ENCODE measurements around the gene TSPAN18.

Gene TSPAN18

DNA sequence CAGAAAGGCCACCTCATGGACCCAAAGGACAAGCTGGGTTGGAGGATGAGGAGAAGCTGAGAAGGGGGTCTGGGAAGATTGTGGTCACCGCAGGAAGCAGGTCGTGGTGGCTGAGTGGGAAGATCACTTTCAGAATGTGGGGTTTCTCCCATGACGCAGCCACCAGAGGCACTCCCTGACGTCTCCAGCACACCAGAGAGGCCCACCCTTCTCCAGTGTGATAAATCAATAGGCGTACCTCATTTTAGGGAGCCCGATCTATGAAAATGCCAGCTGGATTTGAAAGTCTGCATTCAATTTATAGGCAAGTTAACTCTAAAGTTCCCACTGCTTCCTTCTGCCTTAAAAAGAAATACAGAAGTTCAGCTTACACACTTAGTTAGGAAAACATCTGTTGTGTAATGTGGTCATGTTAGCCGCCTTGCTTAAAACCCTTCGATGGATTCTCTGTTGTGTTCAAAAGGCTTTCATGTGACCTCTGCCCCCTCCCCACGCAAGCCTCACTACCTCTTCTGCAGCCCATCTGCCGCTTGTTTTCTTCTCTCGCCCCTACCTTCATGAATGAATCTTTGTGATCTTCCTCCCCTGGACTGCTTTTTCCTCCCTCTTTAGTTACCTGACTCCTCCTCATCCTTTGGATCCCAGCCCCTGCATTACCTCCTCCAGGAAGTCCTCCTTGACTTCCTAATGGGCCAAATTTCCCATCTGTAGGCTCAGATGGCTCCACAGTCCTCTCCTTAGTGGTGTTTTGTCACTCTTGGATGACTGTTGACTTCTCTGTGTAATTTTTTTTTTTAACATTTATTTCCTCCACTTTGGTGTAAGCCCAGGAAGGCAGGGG lies 10.7 kb downstream of the TSPAN18 start:
- no peak for DNase-seq (ENCODE audit: low read depth, low spot score)

DNA sequence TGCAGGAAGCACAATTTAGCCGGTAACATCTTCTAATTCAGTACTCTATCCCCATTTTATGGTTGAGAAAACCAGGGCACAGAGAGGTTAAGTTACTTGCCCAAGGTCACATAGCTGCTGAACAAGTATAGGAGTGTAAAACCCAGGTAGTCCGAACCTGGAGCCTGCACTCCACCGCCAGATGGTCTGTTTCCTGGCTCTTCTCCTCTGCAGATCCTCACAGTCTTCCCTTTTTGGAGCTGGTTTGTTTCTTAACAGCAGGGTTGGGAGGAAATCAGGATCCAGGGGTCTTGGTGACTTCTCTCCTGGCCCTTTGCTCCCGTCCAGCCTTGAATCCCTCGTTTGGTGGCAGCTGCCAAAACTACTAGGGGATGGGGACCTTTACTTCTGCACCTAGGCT lies 12.0 kb downstream of the TSPAN18 start:
- no peak for DNase-seq (ENCODE audit: low read depth, low spot score)

DNA sequence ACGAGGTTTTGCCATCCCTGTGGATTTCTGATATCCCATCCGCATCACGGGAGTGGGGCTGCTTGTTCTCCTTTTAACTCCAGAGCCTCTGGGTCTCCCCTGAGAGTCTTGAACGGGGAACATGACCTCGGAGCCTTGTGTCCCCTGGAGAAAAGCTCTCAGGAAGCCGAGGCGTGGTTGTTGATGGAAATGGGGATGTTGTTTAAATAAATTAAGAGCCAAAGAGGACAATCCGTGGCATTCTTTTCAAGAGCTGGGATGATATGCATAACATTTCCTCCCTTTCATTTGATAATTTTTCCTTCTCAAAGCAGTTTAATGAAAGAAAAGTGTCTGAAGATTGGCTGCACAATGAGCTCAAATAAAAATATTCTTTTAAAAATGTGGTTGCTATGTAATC lies 14.2 kb downstream of the TSPAN18 start:
- DNase-seq (ENCODE audit: low read depth, low spot score): no peak

DNA sequence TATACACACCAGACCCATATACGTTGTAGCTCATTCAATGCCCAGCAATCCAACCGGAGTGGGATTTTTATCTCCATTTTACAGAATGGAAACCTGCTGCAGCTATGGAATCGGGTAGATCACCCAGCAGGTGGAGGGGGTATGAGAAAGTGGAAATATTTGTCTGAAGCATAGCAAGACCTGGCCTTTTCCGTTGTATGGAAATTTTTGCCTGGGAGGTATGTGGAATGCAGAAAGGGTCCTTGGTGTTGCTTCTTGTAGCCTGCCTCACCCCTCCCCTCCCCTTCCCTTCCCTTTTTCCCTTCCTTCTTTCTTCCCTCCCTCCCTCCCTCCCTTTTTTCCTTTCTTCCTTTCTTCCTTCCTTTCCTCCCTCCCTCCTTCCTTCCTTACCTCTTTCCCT lies 15.2 kb downstream of the TSPAN18 start:
- DNase-seq (ENCODE audit: low read depth, low spot score): no peak

DNA sequence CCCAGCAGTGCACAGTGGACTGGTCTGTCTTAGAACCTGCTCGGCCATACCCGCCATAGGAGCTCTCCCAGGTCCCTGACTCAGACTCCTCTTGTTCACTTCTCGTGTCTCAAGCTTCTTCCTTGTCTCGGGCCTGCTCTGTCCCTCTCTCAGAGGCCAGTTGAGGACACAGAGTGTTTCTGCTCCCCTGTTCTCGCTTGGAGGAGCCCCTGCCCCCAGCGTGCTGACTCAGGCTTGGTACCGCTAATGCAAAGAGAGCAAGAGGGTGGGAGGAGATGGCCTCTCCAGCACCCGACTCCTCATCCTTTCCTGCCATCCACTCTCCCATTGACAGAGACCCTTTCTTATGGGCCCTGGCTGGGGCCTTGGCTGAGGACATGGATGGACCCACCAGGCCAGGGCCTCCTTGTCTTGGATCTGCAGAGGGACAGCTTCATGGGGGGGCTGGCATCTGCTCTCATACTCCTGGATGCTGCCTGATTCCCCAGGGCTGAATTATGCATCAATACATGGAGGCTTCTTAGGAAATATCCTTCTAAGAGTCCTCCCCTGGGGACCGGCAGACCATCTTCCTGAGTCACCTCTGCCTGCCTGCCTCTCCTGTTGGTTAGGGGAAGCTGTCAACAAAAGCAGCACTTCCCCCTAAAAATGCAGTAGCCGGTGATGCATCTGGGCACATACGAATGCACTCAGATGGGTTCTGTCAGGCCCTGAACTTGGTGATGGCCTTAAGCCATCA lies 15.9 kb downstream of the TSPAN18 start:
- DNase-seq (ENCODE audit: low read depth, low spot score): no peak

DNA sequence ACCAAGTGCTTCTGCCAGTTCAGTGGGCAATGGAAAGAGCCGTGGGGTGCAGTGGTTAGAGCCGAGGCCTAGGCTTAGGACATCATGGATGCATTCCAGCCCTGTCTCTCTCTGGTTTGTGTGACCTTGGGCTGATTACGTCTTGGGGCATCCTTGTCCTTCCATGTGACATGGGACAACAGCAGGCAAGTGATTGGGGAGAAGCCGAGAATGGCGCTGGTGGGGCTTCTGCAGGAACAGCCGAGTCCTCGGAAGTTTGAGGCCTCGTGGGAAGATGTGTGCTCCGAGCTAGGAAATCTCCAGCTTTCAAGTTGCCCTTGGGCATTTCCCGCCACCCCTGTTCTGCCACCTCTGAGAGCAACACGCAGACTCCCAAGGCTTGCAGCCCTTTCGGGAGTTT lies 16.6 kb downstream of the TSPAN18 start:
- DNase-seq (ENCODE audit: low read depth, low spot score): no peak

DNA sequence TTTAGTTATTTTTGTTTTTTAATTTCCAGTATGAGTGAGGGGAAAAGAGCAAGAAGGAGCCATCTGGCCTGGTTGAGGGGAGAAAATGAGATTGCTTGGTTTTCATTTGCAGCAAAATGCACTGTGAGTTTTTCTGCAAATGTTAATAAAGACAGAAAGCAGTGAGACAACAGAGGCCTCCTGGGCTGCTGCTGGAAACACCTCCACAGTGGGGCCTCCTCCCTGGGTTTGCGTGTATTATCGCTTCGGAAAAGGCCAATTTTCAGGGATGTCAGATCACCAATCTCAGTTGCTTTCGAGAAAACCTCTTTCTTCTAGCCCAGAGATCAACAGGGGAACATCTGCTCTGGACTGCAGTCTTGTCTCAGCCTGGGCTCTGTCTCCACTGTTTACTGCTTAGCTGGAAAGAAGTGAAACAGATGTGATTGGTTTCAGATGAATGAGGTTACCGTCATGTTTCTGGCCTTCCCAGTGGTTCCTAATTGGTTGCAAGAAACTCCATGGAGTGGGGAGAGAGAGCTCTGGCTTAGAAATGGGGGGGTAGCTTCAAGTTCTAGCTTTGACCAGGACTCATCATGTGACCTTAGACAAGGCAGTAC lies 17.3 kb downstream of the TSPAN18 start:
- DNase-seq (ENCODE audit: low read depth, low spot score): no peak

DNA sequence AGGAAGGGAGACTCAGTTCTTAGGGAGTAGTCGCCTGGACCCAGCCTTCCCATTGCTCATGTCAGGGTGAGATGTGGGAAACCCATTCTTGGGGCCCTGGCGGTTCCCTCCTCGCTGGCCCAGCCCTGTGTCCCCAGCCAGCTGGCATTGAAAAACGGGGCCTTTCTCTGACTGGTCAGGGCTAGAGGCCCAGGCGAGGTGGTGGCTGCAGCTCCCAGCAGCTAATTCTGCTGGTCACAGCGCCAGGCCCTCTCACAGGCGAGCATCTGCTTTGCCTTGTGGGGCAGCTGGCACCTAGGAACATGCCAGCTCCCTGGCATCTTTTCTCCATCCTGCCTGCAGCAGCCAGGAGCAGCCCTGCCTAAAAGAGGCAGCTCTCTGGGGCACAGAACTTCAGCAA lies 20.1 kb downstream of the TSPAN18 start:
- no peak for DNase-seq (ENCODE audit: low read depth, low spot score)

DNA sequence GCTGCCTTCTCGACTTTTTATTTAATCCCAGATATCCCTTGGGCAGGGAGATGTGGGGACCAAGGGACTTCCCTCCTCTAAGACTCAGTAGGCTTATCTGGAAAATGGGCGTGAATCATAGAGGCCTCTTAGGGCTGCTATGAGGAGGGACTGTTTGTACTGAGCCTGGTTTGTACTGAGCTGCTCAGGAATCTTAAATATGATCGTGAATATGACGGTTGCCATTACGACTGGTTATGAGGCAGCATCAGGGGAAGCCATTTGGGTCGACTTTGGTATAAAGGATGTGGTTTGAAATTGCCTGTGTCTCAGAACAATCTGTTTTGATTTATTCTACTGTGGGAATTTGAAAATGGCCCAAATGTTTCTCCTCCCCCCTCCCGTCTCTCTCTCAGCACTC lies 20.6 kb downstream of the TSPAN18 start:
- DNase-seq (ENCODE audit: low read depth, low spot score): no peak

DNA sequence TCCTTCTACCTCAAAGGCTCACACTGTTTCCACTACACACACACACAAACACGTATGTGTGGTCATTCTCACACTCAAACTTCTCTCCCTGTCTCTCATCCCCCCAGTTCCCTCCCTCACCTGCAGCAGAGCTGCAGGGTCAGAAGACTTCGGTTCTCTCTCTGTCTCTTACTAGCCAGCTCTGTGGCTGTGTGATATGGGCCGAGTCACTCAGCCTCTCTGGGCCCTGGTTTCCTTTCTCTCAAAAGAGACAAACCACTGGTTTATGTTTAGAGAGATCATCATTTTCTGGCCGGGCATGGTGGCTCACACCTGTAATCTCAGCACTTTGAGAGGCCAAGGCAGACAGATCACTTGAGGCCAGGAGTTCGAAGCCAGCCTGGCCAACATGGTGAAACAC lies 21.1 kb downstream of the TSPAN18 start:
- DNase-seq (ENCODE audit: low read depth, low spot score): no peak

DNA sequence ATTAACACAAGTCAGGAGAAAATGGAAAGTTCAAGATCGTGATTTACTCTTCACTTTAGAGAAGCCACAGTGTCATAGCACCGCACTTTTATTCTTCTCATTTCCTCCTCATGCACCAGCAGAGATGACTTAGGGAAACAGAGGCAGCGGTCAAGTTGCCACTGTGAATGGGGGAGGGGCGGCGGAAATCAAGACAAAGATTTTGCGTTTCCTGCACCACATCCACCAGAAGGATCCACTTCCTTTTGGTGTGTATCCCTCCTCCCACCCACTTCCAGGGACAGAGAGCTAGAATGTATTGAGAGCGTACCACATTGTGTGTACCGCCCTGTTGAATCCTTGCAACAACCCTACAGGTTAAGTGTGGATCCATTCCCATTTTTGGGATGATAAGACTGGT lies 21.8 kb downstream of the TSPAN18 start:
- no peak for DNase-seq (ENCODE audit: low read depth, low spot score)

DNA sequence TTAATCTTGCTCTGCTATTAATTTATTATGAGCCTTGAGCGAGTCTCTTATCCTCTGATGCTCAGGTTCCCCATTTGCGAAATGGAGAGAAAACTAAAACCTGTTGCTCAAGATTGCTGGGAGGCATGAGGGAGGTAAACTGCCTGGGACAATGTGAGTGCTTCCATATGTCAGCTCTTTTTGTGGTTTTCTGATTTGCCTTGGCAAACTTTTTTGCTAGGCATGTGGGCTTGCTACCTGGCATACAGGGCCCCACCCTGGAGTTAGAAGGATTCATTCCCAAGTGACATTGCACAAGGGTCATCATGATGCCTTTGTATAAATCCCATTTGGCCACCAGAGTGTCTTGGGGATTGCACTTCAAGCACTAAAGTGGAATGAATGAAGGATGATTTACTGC lies 22.4 kb downstream of the TSPAN18 start:
- no peak for DNase-seq (ENCODE audit: low read depth, low spot score)

DNA sequence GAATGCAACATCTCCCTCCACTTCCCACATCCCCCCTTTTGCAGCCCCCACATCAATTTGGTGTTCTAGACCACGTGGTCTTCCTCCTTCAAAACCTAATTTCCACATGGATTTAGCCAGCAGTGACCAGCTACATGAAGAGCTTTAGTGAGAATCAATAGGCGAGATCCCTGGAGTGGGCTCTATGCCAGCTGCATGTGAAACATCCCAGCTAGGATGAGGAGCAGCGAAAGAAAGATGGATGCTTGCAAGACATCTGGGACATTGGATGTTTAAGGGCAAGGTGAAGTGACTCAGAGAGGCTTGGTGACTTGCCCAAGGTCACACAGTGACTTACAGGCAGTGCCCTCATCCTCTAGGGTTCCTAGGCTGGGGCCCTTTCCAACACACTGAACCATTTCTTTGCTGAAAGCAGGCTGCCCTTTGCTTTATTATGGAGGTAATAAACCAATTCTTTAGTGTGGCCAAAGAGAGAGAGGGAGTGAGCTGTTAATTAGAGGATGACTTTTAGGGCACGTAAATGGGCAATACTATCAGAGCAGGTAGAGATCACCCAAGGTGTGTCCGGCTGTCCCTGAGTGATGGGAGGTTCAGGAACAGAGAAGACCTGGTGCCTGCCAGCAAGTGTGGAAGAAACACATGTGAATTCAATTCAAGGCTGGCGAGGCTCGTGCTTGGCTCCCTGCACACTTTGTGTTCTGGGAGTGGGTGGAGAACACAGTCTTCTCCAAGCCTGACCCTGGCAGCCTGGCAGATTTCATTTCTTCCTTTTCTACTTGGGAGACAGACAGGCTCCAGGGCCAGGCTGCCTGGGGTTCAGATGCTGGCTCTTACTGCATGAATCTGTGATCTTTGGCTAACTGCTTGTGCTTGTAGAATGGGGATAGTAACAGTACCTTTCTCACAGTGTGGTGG lies 24.0 kb downstream of the TSPAN18 start:
- DNase-seq (ENCODE audit: low read depth, low spot score): no peak

DNA sequence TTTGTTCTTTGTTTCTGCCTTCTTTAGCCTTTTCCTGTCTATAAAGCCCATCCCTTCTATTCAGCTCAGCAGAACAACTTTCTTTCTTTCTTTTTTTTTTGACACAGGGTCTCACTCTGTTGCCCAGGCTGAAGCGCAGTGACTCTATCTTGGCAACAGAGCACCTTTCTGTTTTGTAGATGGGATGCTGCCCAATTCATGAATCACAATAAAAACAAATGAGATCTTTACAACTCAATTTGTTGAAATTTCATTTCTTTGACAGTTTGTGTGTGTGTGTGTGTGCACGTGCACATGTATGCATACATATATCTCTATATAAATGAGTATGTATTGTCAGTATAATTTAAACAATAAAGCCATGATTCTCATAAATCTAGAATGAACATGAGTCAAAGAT lies 25.5 kb downstream of the TSPAN18 start:
- DNase-seq (ENCODE audit: low read depth, low spot score): no peak

DNA sequence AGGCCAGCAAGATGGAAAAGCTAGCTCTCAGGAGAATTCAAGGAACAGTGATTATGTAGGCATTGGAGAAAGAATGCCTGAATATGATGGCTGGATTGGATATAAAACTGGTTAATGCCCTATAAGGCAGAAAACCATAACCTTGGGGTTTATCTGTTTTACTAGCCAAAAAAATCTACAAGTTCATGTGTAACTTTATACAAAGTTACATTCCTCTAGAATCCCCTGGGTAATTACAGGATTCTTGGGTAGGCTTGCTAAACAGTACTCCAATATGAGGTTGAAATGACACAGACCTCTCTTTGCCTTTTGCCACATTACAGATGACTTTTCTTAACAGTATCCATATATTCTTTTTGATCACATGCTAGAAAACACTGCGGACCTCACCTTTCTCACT lies 26.0 kb downstream of the TSPAN18 start:
- DNase-seq (ENCODE audit: low read depth, low spot score): no peak

DNA sequence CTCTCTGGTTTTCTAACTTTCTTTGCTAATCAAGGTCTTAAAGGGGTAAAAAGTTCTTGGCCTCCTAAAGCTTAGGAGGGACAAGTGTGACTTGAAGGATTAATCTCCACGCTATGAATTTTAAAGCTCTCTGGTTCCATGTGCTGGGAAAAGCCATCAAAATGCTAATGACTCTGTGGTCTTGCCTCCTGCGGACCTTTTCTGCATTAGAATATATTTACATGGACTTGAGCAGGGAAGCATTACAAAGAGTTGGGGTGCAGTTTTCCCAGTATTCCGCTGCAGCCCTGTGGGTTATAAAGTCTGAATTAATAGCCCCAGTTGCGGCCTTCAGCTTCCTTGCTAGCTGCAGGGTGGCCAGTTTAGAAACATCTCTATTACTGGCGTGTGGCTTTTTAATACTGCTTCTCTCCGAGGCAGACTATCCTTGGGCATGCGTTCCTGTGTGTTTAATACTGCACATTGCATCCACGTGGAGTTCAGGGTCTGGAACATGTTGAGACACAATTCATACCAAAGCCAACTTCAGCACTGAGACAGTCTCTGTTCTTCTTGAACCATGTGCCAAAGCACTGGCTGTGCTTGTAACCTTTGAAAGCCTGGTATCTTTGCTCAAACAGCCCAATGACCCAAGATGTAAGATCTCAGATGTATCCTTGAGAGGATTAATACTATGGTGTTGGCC lies 27.3 kb downstream of the TSPAN18 start:
- DNase-seq (ENCODE audit: low read depth, low spot score): no peak

DNA sequence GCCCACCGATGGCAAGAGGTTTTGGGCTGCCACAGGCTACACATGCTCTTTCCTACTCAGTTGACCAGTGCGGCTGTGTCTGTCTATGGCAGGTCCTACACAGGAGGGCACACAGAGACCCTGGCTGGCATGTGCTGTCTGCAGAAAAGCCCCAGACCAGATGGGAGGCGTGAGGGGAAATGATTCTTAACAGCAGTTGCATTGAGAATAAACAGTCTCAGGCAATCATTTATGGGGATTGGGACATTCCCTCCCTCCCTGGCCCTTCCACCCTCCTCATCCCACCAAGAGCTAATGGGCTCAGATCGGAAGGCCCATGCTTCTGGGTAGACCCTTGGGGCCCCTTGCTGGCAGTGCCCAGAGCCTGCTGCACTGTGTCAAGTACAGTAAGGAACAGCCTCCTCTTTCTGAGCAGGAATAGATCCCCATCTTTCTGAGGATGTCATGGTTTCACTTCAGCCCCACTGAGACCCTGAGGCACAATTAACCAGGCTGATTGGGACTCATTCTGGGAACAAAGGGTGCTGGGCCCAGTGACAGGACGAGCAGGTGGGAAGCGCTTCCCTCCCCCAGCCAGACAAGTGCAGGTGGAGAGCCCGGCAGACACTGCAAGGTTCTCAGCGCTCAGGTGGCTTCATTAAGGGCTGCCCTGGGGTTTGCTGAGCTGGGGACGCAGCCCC lies 28.3 kb downstream of the TSPAN18 start:
- no peak for DNase-seq (ENCODE audit: low read depth, low spot score)

DNA sequence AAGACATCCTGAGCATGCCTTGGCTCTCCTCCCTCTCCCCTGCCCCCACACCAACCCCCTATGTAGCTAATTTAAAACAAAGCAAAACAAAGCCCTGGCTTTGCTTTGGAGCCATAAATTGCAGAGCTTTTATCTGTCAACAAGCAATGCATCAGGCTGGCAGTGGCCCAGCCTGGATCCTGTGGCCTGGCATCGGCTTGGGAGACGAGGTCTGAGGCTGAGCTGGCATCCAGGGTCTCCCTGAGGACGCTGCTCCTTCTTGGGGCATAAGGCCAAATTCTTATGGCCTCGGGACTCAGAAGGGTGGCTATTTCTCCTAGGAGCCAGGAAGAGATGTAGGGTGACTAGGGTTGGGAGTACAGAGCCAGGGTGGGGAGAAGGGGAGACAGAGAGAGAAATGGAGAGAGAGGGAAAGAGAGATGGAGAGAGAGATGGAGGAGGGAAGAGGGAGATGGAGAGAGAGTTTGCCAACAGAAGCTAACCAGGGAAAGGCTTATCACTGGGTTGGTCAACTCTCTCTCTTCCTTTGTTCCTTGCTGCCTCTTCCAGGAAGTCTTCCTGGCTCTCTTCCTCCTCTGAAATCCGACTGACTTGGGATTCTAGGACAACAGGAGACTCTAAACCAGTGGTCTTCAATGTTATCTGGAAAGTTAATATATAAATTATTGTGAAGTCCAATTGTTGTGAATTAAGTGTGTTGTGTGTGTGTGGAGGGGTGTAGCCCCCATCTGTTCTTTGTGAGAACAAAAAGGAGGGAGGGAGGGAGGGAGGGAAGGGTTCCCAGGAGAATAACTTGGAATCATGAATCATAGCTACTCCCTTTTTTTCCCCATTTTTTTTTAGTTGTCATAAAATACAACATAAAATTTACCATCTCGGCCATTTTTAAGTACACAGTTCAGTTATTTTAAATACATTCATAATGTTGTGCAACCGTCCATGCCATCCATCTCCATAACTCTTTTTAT lies 29.1 kb downstream of the TSPAN18 start:
- DNase-seq (ENCODE audit: low read depth, low spot score): no peak

DNA sequence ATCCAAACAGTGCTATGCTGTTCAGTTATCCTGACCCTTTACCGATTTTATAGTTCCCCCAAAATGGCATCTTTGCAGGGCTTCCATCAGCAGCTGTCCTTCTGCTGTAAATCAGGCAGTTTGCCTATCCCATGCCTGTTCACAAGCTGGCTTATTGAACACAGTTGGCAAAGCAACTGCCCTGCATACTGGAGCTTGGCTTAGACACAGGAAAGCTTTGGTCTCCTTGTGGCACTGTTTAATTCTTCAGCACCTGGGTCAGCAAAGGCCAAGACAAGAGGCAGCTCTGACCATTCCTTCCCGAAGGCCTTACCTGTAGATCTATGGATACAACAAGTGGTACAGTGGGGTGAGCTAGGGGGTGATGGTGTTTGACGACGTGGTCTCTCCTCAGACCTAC lies 32.2 kb downstream of the TSPAN18 start:
- no peak for DNase-seq (ENCODE audit: low read depth, low spot score)
